Cerebellar nuclear complex (tissue), 1 donor: ENCODE measurements around the gene MRPS33.
"Not testable (repeated sequence)": the region's sequence is repeated elsewhere in the genome, so short reads cannot be mapped to it uniquely, and the experiment has no call there.

ENCODE experiments used
- DNase-seq, 2 experiments: peaks; one replicate each; lab custom pipeline; 2025; lab: John Stamatoyannopoulos, UW

Gene MRPS33

DNA sequence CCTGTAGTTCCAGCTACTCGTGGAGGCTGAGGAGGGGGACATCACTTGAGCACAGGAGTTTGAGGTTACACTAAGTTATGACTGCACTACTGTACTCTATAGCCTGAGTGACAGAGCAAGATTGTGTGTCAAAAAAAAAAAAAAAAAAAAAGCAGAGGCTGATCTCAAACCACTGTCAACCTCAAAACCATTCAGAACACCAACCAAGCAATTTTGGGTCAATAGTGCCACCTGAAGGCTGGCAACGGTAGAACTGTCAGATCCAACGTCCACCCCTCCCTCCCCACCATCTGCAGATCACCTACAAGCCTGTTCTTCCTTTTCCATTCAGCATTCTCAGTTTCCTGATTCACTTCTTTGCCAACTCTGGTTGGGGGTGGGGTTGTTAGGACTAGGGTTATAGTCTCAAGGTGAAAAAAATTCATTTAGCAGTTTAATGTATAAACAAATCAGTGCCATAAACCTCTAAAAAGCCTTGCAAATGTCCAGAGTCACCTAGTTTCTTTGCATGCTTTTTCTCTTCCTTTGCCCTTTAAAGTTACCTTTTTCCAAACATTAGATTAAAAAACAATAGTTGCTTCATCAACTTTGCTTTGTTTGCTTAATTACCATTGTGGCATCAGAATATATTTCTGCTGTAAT is 2.6 kb downstream of the MRPS33 start:
- peak; percentile 3 to 37 for DNase-seq

DNA sequence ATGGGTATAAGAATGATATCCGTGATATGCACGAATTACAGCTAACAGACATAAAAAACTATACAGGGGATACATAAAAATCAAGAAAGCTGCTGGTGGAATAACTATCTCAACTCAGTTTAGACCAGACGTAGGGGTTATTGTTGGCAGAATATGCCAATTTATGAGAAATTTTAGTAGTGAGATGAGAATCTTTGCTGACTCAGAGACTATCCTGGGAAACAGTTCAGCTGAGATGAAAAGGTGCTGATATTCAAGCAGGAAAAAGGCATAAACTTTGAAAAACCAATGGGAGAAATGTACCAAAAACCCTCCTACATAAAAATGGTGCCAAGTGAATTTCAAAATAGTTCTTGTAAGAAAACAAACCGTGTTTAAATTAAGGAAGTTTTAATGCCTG is 3.3 kb downstream of the MRPS33 start:
- DNase-seq = no peak

DNA sequence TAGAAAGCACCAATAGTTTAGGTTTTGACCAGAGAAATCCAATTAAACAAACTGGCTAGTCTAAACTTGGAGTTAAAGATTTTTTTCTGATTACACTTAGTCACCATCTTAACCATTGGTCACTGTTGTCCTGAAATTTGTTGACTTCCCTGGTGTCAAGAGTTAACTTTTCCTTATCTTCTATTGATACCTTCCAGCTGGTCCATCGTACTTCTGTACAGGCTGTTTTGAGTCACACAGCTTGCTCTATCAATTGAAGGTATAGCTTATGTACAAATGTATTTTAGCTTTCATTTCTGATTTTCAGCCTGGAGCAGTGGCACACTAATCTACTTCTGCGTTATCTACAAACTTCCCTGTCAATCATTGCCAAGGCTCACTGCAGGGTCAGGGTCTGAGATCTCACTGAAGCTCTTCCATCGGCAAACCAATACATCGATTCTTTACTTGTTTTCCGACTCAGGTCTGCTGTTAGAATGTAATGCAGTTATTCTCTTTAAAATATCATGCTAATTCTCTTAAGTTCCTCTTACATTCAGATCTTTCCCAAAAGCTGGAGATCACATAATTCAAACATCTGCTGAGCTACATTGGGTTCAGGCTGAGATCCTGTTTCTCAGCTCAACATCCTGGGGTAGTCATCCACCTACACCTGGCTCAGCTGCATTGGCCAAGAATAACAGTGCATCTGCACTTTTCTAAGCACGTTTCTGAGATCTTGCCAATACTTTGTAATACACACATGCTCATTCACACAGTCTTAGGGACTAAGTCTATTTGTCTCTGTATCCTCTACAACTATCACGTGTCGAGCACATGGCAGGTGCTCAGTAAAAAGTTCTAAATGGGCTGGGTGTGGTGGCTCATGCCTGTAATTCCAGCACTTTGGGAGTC is 11.3 kb downstream of the MRPS33 start:
- DNase-seq = no peak

DNA sequence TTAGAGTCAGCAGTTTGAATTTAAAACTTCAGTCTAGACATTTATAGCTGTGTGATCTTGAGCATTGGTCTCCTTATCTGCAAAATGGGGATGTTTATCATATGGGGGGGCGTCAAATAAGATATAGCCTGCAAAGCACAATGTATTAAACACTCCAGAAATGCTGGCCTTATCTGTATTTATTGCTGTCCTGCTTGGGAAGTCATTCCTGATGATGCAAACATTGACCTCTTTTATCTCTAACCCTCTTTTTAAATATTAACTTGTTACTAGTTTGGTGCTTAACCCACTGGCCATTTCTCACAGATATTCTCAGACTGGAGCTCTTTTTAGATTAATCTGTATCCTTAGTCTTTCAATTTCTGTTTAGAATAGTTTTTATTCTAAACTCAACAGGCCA is 13.2 kb downstream of the MRPS33 start:
- no peak for DNase-seq

DNA sequence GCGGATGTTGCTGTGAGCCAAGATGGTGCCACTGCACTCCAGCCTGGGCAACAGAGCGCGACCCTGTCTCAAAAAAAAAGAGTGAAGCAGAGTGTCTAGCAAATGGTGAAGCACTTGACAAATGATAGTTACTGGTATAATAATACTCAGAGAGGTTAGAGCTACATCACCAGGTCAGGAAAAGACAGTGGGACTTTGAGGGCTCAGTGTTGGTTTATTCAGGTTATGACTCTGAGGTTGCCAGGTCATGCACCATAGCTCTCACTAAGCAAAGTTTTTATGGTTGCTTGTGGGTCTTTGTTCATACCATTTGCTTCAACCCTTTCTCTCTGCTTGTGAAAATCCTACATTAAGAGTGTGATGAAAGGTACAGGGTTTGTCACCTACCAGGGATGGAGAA is 13.6 kb downstream of the MRPS33 start:
- DNase-seq = no peak

DNA sequence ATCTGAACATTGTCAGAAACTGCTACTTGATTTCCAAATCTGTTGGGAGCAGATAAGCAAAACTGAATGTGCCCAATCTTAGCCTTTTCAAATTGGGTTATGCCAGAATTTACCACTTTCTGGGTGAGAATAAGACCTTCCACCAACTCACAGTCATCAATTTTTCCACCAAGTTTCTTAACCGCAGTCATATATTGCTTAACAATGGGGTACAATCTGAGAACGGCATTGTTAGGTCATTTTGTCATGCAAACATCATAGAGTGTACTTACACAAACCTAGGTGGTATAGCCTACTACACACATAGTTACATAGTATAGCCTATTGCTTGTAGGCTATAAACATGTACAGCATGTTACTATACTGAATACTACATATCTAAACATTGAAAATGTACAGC is 16.0 kb downstream of the MRPS33 start:
- no peak for DNase-seq

DNA sequence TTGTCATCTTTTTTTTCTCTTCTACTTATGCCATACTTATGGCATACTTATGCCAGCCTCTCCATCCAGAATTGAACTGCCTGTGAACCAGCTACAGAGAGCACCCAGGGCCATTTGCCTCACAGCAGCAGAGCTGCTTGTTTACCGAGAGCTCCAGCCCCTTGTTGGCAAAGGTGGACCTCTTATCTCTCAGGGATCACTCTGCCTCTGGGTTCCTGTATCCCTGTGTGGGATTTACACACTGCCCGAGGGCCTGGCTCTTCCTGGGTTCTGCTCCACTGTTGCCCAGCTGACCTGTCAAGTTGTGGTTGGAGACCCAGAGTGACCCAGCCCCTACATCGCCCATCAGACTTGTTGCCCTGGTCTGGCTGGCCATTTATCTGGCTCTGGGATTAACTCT is 22.3 kb downstream of the MRPS33 start:
- DNase-seq = no peak

DNA sequence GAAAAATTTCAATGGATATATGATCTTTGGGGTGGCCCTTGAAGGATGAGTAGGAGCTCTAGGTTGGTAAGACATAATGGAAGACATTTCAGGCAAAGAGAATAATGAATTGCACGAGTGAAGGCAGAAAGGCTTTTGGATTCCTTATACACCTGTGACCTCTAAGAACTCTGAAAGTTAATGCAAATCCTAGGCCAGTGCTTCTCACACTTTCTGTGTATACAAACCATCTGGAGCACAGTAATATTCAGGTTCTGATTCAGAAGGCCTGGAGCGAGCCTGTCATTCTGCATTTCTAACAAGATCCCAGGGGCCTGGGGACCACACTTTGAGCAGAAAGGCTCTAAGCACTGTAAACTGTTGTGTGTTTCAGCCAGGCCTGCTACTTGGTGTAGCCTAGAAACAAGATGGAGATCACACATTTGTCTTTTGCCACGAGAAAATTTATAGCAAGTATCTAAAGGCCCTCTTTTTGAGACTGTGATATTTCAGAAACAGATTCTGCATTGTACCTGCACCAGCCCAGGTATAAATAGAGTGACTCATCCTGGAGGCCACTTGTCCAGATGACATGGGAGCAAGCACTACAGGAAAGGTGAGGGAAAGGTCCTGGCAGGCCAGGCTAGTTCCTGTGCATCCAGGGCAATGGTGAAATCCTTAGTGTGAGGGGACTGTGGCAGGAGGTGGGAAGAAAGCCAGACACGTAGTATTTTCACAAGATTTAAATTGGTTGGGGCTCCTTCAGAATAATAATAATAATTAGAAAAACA is 24.4 kb downstream of the MRPS33 start:
- DNase-seq = no peak

DNA sequence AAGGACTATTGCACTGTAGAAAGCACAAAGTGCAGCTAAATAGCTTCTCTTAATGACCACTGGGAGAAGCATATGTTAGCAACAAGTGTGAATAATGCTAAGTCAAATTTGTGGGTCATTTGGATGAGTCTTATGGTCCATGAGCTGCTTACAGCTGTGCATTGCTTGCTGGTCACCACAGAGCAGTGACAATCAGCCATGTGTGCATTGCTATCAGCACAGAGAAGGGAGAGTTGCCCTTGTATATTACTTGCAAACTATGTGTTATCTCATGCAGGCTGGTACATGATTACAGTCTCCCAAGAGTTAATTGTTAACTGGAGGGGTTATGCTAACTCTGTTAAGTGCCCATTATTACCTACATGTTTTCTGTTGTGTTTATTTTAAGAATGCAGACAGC is 25.7 kb downstream of the MRPS33 start:
- DNase-seq = no peak

DNA sequence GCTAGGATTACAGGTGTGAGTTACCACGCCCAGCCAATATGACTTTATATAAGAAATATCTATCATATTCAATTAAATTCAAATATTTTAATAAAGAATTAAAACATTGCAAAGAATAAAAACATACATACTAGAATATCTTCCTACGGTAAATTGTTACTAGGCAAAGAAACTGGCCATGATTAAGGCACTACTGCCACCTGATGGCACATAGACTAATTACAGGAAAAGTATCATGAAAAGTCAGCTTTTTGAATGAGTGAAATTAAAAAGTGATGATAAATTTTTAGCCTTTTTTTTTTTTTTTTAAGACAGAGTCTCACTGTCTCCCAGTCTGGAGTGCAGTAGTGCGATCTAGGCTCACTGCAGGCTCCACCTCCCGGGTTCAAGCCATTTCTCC is 30.9 kb downstream of the MRPS33 start:
- no peak for DNase-seq

DNA sequence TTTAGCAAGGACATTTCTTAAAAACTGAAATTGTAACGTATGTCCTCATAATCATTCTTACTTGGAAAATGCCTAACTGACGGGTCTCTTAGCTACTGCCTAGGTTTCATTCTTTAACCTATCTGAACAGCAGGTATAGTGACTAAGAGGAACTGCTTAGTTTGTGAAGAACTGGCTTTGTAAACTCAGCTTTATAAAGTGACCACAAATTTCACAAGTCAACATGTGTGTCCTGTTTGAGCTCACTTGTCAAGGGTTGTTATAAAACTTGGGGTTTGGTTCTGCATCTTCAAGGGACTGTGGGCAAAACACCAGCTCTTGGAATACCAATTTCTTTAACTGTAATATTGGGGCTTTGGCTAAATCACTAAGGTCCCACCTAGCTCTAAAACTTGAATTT is 32.2 kb downstream of the MRPS33 start:
- no peak for DNase-seq

DNA sequence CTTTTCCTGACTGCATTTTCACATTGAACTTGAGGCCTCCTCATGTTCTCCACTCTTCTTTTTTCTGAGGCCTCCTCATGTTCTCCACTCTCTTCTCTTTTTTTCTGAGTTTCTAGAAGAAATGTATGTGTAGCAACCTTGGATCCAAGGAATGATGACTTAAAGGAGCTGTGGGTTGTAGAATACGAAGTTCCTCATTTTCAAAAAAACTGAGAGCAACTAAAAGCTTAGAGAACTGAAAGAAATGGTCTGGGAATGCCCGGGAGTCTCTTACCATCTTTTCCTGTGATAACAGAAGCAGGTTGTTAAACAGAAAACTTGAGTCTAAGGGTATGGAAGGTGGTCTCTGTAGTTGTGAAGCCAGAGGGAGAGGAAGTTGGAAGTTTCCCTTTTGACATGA is 32.8 kb downstream of the MRPS33 start:
- no peak for DNase-seq

DNA sequence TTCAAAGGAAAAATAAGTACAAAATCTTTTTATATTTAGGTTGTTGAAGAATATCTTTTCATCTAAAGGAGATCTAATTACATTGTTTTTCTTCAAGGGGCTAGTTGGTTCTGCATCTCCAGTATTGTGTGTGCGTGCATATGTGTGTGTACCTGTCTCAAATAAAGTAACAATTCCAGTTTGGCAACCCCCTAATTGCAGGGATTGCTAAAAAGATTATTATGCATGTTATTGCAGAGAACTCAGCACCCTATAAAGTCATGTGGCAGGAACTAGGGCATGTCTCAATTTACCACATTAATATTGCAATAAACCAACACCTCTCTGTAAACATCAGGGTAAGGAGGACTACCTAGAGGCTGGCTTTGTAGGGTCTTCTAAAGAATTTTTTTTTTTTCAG is 37.0 kb downstream of the MRPS33 start:
- no peak for DNase-seq

DNA sequence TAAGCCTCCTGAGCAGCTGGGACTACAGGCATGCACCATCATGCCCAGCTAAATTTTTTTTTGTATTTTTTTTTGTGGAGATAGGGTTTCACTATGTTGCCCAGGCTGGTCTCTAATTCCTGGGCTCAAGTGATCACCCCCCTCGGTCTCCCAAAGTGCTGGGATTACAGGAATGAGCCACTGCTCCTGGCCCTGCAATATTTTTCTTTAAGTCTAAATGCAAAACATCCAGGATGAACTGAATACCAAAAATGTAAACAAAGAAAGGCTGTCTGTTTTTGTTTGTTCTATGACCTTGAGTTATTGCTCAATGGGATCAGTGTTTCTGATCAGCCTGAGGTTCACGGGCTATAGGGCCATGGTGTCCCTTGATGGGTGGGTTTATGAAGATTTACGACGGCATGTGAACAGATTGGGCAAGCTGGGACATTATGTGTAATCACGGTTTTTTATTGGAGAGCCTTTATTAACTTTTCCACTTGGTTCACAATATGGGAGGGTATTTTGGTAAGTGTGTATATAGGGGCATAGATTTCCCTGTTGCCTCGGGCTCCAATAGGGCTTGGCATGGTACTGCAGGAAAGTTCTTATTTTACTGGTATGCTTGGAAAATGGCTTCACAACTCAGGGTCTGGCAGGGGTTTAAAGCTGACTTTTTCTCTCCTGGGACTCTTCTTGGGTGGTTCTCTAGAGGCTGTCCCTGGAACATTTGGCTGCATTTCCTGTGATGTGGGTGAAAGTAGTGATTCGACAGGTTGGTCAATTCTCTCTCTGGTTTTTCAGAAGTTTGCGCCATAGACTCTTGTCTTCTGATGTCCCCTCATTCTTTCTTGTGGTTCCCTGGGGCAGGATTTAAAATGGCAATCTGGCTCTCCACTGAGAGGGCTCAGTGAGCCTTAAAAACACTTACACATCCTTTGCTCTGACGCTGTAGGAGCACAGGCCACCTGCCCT is 41.6 kb downstream of the MRPS33 start:
- DNase-seq = no peak

DNA sequence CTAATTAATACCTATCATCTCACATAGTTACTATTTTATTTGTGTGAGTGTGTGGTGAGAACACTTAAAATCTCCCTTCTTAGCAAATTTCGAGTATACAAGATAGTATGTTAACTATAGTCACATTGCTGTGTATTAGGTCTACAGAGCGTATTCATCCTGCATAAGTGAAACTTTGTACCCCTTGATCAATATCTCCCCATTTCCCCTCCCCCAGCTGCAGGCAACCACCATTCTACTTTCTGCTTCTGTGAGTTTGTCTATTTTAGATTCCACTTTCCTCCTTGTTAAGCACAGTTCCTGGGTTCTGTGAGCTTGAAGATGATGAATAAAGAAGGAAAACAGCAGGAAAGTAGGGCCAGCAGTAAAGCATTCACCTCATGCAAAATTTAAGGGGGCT is 42.4 kb downstream of the MRPS33 start:
- no peak for DNase-seq

DNA sequence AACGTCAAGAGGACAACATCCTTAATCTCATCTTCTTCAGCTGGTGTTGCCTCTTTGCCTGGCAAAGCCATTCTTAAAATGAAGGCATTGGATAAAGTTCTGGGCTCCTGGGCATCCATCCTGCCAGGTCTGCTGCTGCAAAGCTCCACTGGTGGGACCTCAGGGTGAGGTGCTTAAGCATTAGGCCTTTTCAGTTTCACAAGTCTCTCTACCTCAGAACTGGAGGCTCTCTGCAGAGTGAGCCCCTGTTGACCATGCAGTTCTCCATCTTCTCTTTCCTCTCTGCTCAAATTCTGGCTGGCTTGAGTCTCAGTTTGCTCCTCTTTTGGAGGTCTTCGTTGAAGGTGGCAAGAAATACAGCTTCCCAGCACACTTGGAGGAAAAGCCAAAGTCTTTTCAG is 47.3 kb downstream of the MRPS33 start:
- DNase-seq = no peak

DNA sequence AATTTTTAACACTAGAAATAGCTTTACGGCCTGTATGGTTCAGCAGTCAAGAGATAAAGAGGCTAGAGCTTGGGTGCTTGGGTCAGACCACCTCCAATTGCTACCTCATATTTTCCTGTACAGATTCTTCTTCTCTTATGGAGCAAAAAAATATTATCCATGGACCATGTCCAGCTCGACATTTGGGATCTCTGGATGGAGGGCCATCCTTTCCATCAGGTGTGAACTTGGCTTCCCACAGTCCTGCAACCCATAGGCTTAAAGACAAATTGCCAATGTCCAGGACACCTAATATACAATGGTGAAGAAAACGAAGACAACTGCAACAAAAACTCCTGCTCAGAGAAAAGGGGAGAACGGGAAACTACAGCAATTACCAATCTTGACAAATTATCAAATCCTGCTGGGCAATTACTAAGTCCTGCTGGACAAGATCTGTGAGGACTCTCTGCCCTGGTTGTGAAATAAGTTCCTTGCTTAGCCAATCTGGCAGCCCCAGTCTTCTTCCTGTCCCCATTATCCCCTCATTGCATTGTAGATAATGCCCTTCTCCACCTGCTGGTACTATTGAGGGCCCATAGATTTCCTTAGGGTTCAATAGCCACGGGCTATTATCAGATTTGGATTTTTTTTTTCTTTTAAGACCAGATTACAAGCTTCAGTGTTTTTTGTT is 48.1 kb downstream of the MRPS33 start:
- no peak for DNase-seq

DNA sequence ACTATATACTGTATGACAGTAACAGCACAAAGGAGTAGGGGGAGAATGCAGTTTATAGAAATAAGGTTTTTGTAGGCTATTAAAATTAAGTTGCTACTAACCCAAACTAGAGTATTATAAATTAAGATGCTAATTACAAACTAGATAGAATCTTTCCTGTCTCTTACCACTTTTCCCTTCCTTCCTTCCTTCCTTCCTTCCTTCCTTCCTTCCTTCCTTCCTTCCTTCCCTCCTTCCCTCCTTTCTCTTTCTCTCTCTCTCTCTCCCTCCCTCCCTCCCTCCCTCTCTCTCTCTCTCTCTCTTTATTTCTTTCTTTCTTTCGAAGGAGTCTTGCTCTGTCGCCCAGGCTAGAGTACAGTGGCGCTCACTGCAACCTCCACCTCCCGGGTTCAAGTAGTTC is 53.6 kb downstream of the MRPS33 start:
- no peak for DNase-seq

DNA sequence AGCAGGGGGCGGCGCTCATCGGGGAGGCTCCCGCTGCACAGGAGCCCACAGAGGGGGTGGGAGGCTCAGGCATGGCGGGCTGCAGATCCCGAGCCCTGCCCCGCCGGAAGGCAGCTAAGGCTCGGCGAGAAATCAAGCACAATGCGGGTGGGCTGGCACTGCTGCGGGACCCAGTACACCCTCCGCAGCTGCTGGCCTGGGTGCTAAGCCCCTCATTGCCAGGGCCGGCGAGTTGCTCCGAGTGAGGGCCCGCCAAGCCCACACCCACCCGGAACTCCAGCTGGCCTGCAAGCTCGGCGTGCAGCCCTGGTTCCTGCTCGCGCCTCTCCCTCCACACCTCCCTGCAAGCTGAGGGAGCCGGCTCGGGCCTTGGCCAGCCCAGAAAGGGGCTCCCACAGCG is 57.8 kb downstream of the MRPS33 start:
- not testable (repeated sequence) for DNase-seq
